SH-SY5Y (cell line): ENCODE data around the gene CAMK2D.

Experiments used
- GATA2 ChIP-seq: IDR thresholded peaks from 2 replicates; pipeline ENCODE4 v1.6.1; 2011; ENCODE audit warnings: mild to moderate bottlenecking, low read depth, low read length
- GATA3 ChIP-seq: IDR thresholded peaks from 2 replicates; pipeline ENCODE4 v1.6.1; 2011; ENCODE audit warnings: low read depth, mild to moderate bottlenecking, low read length, moderate library complexity

GRCh38 chr4:113809311-113809710 is 47.8 kb upstream of the CAMK2D start:
- TF ChIP-seq GATA2 (no peak), GATA3 (no peak)
